NT2/D1 (cell line): ENCODE results near the gene ILF2.

Source experiments
- SUZ12 ChIP-seq: IDR thresholded peaks from 2 replicates; pipeline ENCODE4 v1.6.1; 2011; ENCODE audit not compliant: insufficient read length, insufficient read depth; ENCODE audit errors: extremely low read depth
- ZNF274 ChIP-seq: IDR thresholded peaks from 2 replicates; pipeline ENCODE4 v1.6.1; 2011; ENCODE audit warnings: mild to moderate bottlenecking, low read depth, low read length

DNA sequence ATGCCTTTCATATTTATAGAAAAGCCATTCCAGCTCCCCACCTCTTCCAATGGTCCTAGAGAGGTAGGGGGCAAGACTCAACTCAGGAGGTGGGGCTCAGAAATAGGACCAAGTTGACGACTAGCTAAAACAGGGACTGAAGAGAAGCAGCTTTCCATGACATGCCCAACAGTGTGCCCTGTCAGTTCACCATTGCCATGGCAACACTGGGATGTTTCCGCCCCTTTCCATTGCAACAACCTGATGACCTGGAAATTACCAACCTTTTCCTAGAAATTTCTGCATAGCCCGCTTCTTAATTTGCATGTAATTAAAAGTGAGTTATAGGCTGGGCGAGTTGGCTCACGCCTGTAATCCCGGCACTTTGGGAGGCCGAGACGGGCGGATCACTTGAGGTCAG is 34.7 kb upstream of the ILF2 start:
- no peak for TF ChIP-seq ZNF274
- TF ChIP-seq SUZ12: no peak
